GM12878 (cell line): ENCODE measurements around the gene ANKRD44. TPM values are rescaled to one million over a fixed set of nuclear protein-coding genes. Genes with fewer than 3 reads are reported as not detected.

Experiments
- ATAC-seq: fragments of 200-7000 bp; cut with Tn5 transposase; 3 replicates; pipeline ENCODE4 v1.9.1; 2020; ENCODE audit warnings: mild to moderate bottlenecking, moderate library complexity
- BruUV-seq: library from RNA; stranded (reverse); fragments of 400-500 nt; replicated peaks from 2 replicates; lab custom pipeline; 2021; lab: Mats Ljungman, UMichigan
- CTCF ChIA-PET: fragments of 300-600 bp; sonication (Branson Sonifier 250); formaldehyde crosslinking; extraction: SDS; loops from one replicate; lab custom pipeline; 2021; ENCODE audit warnings: inconsistent platforms; lab: Yijun Ruan, JAX
- POLR2A ChIA-PET: fragments of 350-600 bp; formaldehyde crosslinking; extraction: SDS; loops from one replicate; lab custom pipeline; 2021; ENCODE audit warnings: inconsistent platforms; lab: Charles Lee
- RAD21 ChIA-PET: fragments of 300-600 bp; sonication (Branson Sonifier 250); formaldehyde crosslinking; loops from one replicate; lab custom pipeline; 2023; ENCODE audit warnings: antibody characterized with exemption; ENCODE audit not compliant: unreplicated experiment; lab: Charles Lee
- SMC1A ChIA-PET: fragments of 300-600 bp; sonication (Branson Sonifier 250); formaldehyde crosslinking; loops from one replicate; lab custom pipeline; 2023; ENCODE audit not compliant: unreplicated experiment, uncharacterized antibody; lab: Charles Lee
- DNase-seq: peaks from one replicate; pipeline ENCODE4 v3.0.0-alpha.2; 2011; ENCODE audit warnings: low read depth, low spot score
- FAIRE-seq: peaks from 3 replicates; lab custom pipeline; 2011; peaks lifted over from hg19 to GRCh38; lab: Jason Lieb, UNC
- H2AFZ ChIP-seq: 2 replicates; pipeline ENCODE4 v1.6.0; 2011; ENCODE audit warnings: low read depth, low read length, control low read depth; ENCODE audit not compliant: control insufficient read depth
- H3K27ac ChIP-seq: 2 replicates; pipeline ENCODE4 v1.5.1; 2011; ENCODE audit warnings: control low read depth; ENCODE audit not compliant: control insufficient read depth, insufficient read depth
- H3K27me3 ChIP-seq, 2 experiments: replicated peaks in 1 of 2; 2 replicates each; pipeline versions ENCODE4 v1.6.0 to v1.6.1; 2011; ENCODE audit warnings: low read length in 1 of 2; ENCODE audit not compliant: control insufficient read depth in 2 of 2, insufficient read depth in 2 of 2
- H3K36me3 ChIP-seq, 2 experiments: 2 replicates each; pipeline ENCODE4 v1.5.1; 2011; ENCODE audit warnings: low read length in 1 of 2; ENCODE audit not compliant: control insufficient read depth in 2 of 2, insufficient read depth in 2 of 2
- H3K4me1 ChIP-seq: 2 replicates; pipeline ENCODE4 v1.6.1; 2011; ENCODE audit warnings: mild to moderate bottlenecking, low read length, moderate library complexity, mixed read lengths; ENCODE audit not compliant: control insufficient read depth, insufficient read depth
- H3K4me2 ChIP-seq: 2 replicates; pipeline ENCODE4 v1.6.0; 2011; ENCODE audit warnings: control low read depth; ENCODE audit not compliant: control insufficient read depth, insufficient read depth
- H3K4me3 ChIP-seq: fragments of 200-600 bp; sonication (generic); 2 replicates; pipeline ENCODE4 v1.5.1; 2016
- H3K79me2 ChIP-seq: 2 replicates; pipeline ENCODE4 v1.6.0; 2011; ENCODE audit warnings: low read length; ENCODE audit not compliant: control insufficient read depth, insufficient read depth
- H3K9ac ChIP-seq: 2 replicates; pipeline ENCODE4 v1.8.0; 2011; ENCODE audit warnings: low read length, control low read depth, mixed read lengths; ENCODE audit not compliant: control insufficient read depth, insufficient read depth
- H3K9me3 ChIP-seq: replicated peaks from 3 replicates; pipeline ENCODE4 v1.5.1; 2011; ENCODE audit warnings: mild to moderate bottlenecking, low read length; ENCODE audit not compliant: control insufficient read depth, insufficient read depth
- H4K20me1 ChIP-seq: 2 replicates; pipeline ENCODE4 v1.6.0; 2011; ENCODE audit not compliant: control insufficient read depth, insufficient read depth
- ASH2L ChIP-seq: fragments of 300-600, 200-600 bp; sonication (generic); IDR thresholded peaks from 2 replicates; pipeline ENCODE4 v1.6.1; 2017; ENCODE audit warnings: low read depth, mild to moderate bottlenecking, borderline replicate concordance
- ATF2 ChIP-seq: IDR thresholded peaks from 2 replicates; pipeline ENCODE4 v1.6.1; 2012; ENCODE audit warnings: low read length, inconsistent platforms
- CBFB ChIP-seq: IDR thresholded peaks from 2 replicates; pipeline ENCODE4 v1.6.1; 2016; ENCODE audit warnings: antibody characterized with exemption, low read depth
- CREM ChIP-seq: IDR thresholded peaks from 2 replicates; pipeline ENCODE4 v1.6.1; 2014; ENCODE audit warnings: antibody characterized with exemption, low read depth
- FOS ChIP-seq: IDR thresholded peaks from 3 replicates; pipeline ENCODE4 v1.6.1; 2011; ENCODE audit warnings: borderline replicate concordance; ENCODE audit not compliant: insufficient read length; ENCODE audit errors: extremely low read depth
- HDAC6 ChIP-seq: fragments of 200-600 bp; sonication (generic); IDR thresholded peaks from one replicate; pipeline ENCODE4 v1.8.0; 2017; ENCODE audit warnings: antibody characterized with exemption; ENCODE audit not compliant: unreplicated experiment
- IRF4 ChIP-seq: IDR thresholded peaks from 2 replicates; pipeline ENCODE4 v1.6.1; 2011; ENCODE audit warnings: low read depth, low read length
- IRF5 ChIP-seq: fragments of 450-650 bp; IDR thresholded peaks from 2 replicates; pipeline ENCODE4 v1.6.1; 2017; ENCODE audit warnings: borderline replicate concordance
- JUNB ChIP-seq: IDR thresholded peaks from 2 replicates; pipeline ENCODE4 v1.6.1; 2016; ENCODE audit warnings: antibody characterized with exemption, mild to moderate bottlenecking
- KDM1A ChIP-seq: fragments of 200-600 bp; sonication (generic); IDR thresholded peaks from 2 replicates; pipeline ENCODE4 v1.6.1; 2016; ENCODE audit warnings: borderline replicate concordance
- KLF5 ChIP-seq: fragments of 450-650 bp; IDR thresholded peaks from 2 replicates; pipeline ENCODE4 v1.6.1; 2014; ENCODE audit warnings: mild to moderate bottlenecking; ENCODE audit not compliant: partially characterized antibody
- MAX ChIP-seq: IDR thresholded peaks from 2 replicates; pipeline ENCODE4 v1.6.1; 2012; ENCODE audit warnings: low read depth, low read length, improper control_type of control experiment
- MXI1 ChIP-seq: fragments of 150-350 bp; IDR thresholded peaks from 2 replicates; pipeline ENCODE4 v1.6.1; 2011; ENCODE audit warnings: low read depth, mild to moderate bottlenecking, inconsistent platforms, low read length, improper control_type of control experiment
- NFIC ChIP-seq: IDR thresholded peaks from 2 replicates; pipeline ENCODE4 v1.6.1; 2012; ENCODE audit warnings: low read depth, mild to moderate bottlenecking, inconsistent platforms, low read length, moderate library complexity
- NRF1 ChIP-seq: conservative IDR thresholded peaks from 2 replicates; pipeline ENCODE4 v1.6.1; 2011; ENCODE audit warnings: mild to moderate bottlenecking, low read depth, low read length, improper control_type of control experiment
- POLR2AphosphoS5 ChIP-seq: IDR thresholded peaks from 2 replicates; pipeline ENCODE4 v1.6.1; 2011; ENCODE audit warnings: mild to moderate bottlenecking, low read length, inconsistent platforms
- RUNX3 ChIP-seq: IDR thresholded peaks from 2 replicates; pipeline ENCODE4 v1.6.1; 2012; ENCODE audit warnings: low read length, inconsistent platforms
- SREBF1 ChIP-seq: IDR thresholded peaks from 2 replicates; pipeline ENCODE4 v1.6.1; 2012; ENCODE audit warnings: mild to moderate bottlenecking, low read length
- SREBF2 ChIP-seq: IDR thresholded peaks from 2 replicates; pipeline ENCODE4 v1.6.1; 2012; ENCODE audit warnings: mild to moderate bottlenecking, low read length
- ZBED1 ChIP-seq: IDR thresholded peaks from 2 replicates; pipeline ENCODE4 v1.6.1; 2016; ENCODE audit warnings: borderline replicate concordance
- ZSCAN29 ChIP-seq: fragments of 450-650 bp; IDR thresholded peaks from 2 replicates; pipeline ENCODE4 v1.6.1; 2017; ENCODE audit warnings: mild to moderate bottlenecking, moderate library complexity
- WGBS: methylation state at CpG from one replicate; pipeline ENCODE4 v1.1.6; 2016; ENCODE audit warnings: low lambda C conversion rate; ENCODE audit not compliant: insufficient replicate concordance, insufficient coverage; ENCODE audit errors: missing lambda C conversion rate; 5-methylcytosine and 5-hydroxymethylcytosine counted together
- in situ Hi-C: fragments of 300-500 bp; cut with MboI; formaldehyde crosslinking; loops from 9 replicates; pipeline ENCODE4 v1.14.3; 2018; ENCODE audit warnings: mixed read lengths
- intact Hi-C: fragments of 100-400 bp; cut with micrococcal nuclease; formaldehyde crosslinking; loops from one replicate; pipeline ENCODE4 v1.14.2; 2022; ENCODE audit not compliant: unreplicated experiment
- polyA plus RNA-seq, 11 experiments: library from polyadenylated mRNA; depleted of rRNA in 4 of 11; unstranded in 6 of 11; stranded (reverse) in 5 of 11; fragments of >200 nt; fragmentation: Nextera tagmentation in 4 of 11; fragmentation: Illumina TruSeq in 1 of 11; extraction: Ambion mirVana in 4 of 11; extraction: Trizol in 1 of 11; gene quantifications; 1 replicate in 1 of 11; 2 replicates in 10 of 11; pipeline versions ENCODE4 v1.2.1 to v1.2.3, GENCODE V29; 2011 to 2016; ENCODE audit warnings: inconsistent platforms in 2 of 11, missing spikeins in 2 of 11, low read depth in 1 of 11
- total RNA-seq, 4 experiments: library from RNA; depleted of rRNA in 3 of 4; stranded (reverse); fragments of >200 nt in 3 of 4; fragmentation: Illumina TruSeq in 1 of 4; extraction: Trizol in 1 of 4; gene quantifications; 2 replicates each; pipeline versions ENCODE4 v1.2.1 to v1.2.3, GENCODE V29; 2013 to 2021

Gene ANKRD44
- total and polyA plus RNA-seq, 10 of the 15 experiments (the other 5 are each of a cell fraction or from before 2014, with no cell fraction given) = 19.1 to 99.1 (median 59.6) TPM

GRCh38 chr2:197239434-197239833, 71.1 kb downstream of the ANKRD44 start (continued):
- TF ChIP-seq ASH2L (0 out of 2 replicates have a peak, but pooled peaks have one; percentile 72), IRF5 (no peak), MXI1 (peak; percentile 72; the same call in 1 of the 2 replicates), ZSCAN29 (no peak), KLF5 (no peak), MAX (no peak)

GRCh38 chr2:197238043-197238365, 72.6 kb downstream of the ANKRD44 start:
- Histone ChIP-seq H3K27me3 (no peaks in the 10 kb centered on the region), H3K27ac (peak overlapping the region; percentile 54), H2AFZ (no peak overlapping the region; the same call in 1 of the 2 replicates), H3K4me1 (peaks cover 44% of the 10 kb centered on the region), H3K9ac (peak overlapping the region; percentile 5; the same call in 1 of the 2 replicates), H3K4me2 (peak overlapping the region; percentile 50; the same call in 1 of the 2 replicates), H3K9me3 (no peaks in the 10 kb centered on the region), H3K79me2 (peaks cover 89% of the 10 kb centered on the region), H4K20me1 (no peaks in the 10 kb centered on the region), H3K36me3 (no peaks in the 10 kb centered on the region; a peak in 1 of 4 replicates), H3K4me3 (0 out of 2 replicates have a peak overlapping the region, but pooled peaks have one; percentile 25)
- ChIA-PET SMC1A (interaction anchor here (0.6 to 10.7 kb wide), 20 partner anchors 11 to 92 kb away, joined by 3 to 175 read pairs (median 5); no protein-coding TSS in a partner anchor), CTCF (interaction anchor here (0.6 to 1.9 kb wide), 6 partner anchors 19 to 47 kb away, joined by 3 to 6 read pairs (median 4); no protein-coding TSS in a partner anchor), RAD21 (interaction anchor here (0.7 to 6.2 kb wide), 15 partner anchors 9 to 101 kb away, joined by 3 to 58 read pairs (median 4); no protein-coding TSS in a partner anchor), POLR2A (interaction anchor here (0.8 to 5.7 kb wide), 9 partner anchors 10 to 71 kb away, joined by 3 to 58 read pairs (median 12); no protein-coding TSS in a partner anchor)
- intact Hi-C loops = loop anchor here (1.0 to 2.0 kb wide), 3 partner anchors 21 to 47 kb away; no protein-coding TSS in a partner anchor
- no TSS peak for BruUV-seq
- no peak for FAIRE-seq
- TF ChIP-seq HDAC6 (no peak), POLR2AphosphoS5 (no peak), NRF1 (no peak), SREBF2 (no peak), ZBED1 (peak; percentile 8; the same call in 1 of the 2 replicates), JUNB (peak; percentile 55), ATF2 (0 out of 2 replicates have a peak, but pooled peaks have one; percentile 30), NFIC (0 out of 2 replicates have a peak, but pooled peaks have one; percentile 46), KDM1A (no peak), FOS (no peak), SREBF1 (no peak), CREM (0 out of 2 replicates have a peak, but pooled peaks have one; percentile 12), RUNX3 (peak; percentile 47; the same call in 1 of the 2 replicates), CBFB (no peak), IRF4 (0 out of 2 replicates have a peak, but pooled peaks have one; percentile 16)
- DNase-seq = no peak
- WGBS = 2% methylated on average over 2 of the region's 2 CpGs
- in situ Hi-C loops = no loop called here
- peak; percentile 44 for ATAC-seq
